T-helper 22 cell (primary cell): Measurements from ENCODE around the gene LETM1.
"Not testable (repeated sequence)": the region's sequence is repeated elsewhere in the genome, so short reads cannot be mapped to it uniquely, and the experiment has no call there.

Source experiments
- DNase-seq: peaks from one replicate; pipeline ENCODE4 v3.0.0-alpha.2; 2020; ENCODE audit warnings: low read depth

Gene LETM1

GRCh38 chr4:1851575-1852410 lies 4.2 kb downstream of the LETM1 start:
- no peak for DNase-seq

- no peak for DNase-seq
Measured at GRCh38 chr4:1851160-1851559, 4.8 kb downstream of the LETM1 start.

GRCh38 chr4:1850276-1850675 lies 5.7 kb downstream of the LETM1 start:
- no peak for DNase-seq

GRCh38 chr4:1846580-1846979 lies 9.4 kb downstream of the LETM1 start:
- no peak for DNase-seq

GRCh38 chr4:1844618-1845017 lies 11.3 kb downstream of the LETM1 start:
- not testable (repeated sequence) for DNase-seq

- DNase-seq = no peak
Measured at GRCh38 chr4:1843852-1844251, 12.1 kb downstream of the LETM1 start.

GRCh38 chr4:1842993-1843448 lies 12.9 kb downstream of the LETM1 start:
- no peak for DNase-seq

- no peak for DNase-seq
Measured at GRCh38 chr4:1842339-1842895, 13.5 kb downstream of the LETM1 start.

GRCh38 chr4:1841887-1842210 lies 14.1 kb downstream of the LETM1 start:
- no peak for DNase-seq

GRCh38 chr4:1841201-1841886 lies 14.6 kb downstream of the LETM1 start:
- no peak for DNase-seq

GRCh38 chr4:1839282-1839681 lies 16.7 kb downstream of the LETM1 start:
- no peak for DNase-seq

- DNase-seq = no peak
Measured at GRCh38 chr4:1837069-1837468, 18.9 kb downstream of the LETM1 start.

- no peak for DNase-seq
Measured at GRCh38 chr4:1836650-1837049, 19.3 kb downstream of the LETM1 start.

GRCh38 chr4:1835836-1836235 lies 20.1 kb downstream of the LETM1 start:
- DNase-seq = not testable (repeated sequence)

GRCh38 chr4:1834047-1834775 lies 21.7 kb downstream of the LETM1 start:
- no peak for DNase-seq

- no peak for DNase-seq
Measured at GRCh38 chr4:1833307-1834046, 22.5 kb downstream of the LETM1 start.

- no peak for DNase-seq
Measured at GRCh38 chr4:1832690-1833089, 23.3 kb downstream of the LETM1 start.

GRCh38 chr4:1831331-1831730 lies 24.6 kb downstream of the LETM1 start:
- no peak for DNase-seq

- DNase-seq = no peak
Measured at GRCh38 chr4:1830642-1831228, 25.2 kb downstream of the LETM1 start.

- no peak for DNase-seq
Measured at GRCh38 chr4:1830234-1830633, 25.7 kb downstream of the LETM1 start.

GRCh38 chr4:1826531-1827350 lies 29.2 kb downstream of the LETM1 start:
- no peak for DNase-seq
